ENCODE measurements around the gene ZNF280D.

GRCh38 chr15:56731548-56731947 is 1.8 kb downstream of the ZNF280D start:
- TF ChIP-seq CTCF (conservative IDR thresholded peaks at IDR 0.05), result no peak
- TF ChIP-seq EZH2 (IDR thresholded peaks at IDR 0.05; ENCODE audit: low read depth), result no peak
